Smooth muscle cell (in vitro differentiated cells): ENCODE measurements around the gene ANKRD17. TPM values are rescaled to one million over a fixed set of nuclear protein-coding genes. Genes with fewer than 3 reads are reported as not detected.

Experiments
- DNase-seq: peaks from one replicate; lab custom pipeline; 2025; ENCODE audit not compliant: unreplicated experiment; lab: John Stamatoyannopoulos, UW
- H2AFZ ChIP-seq: fragments of 200-600 bp; sonication (generic); 2 replicates; pipeline ENCODE4 v1.6.0; 2016; ENCODE audit warnings: antibody characterized with exemption, low read depth, mild to moderate bottlenecking
- H3F3A ChIP-seq: fragments of 200-600 bp; sonication (generic); 2 replicates; pipeline ENCODE4 v1.6.0; 2017; ENCODE audit warnings: antibody characterized with exemption, low read depth
- H3K27ac ChIP-seq: fragments of 200-600 bp; sonication (generic); 2 replicates; pipeline ENCODE4 v1.5.1; 2016; ENCODE audit warnings: low read depth, mild to moderate bottlenecking
- H3K27me3 ChIP-seq: fragments of 200-600 bp; sonication (generic); 2 replicates; pipeline ENCODE4 v1.6.1; 2016; ENCODE audit warnings: low read depth, mild to moderate bottlenecking
- H3K36me3 ChIP-seq: fragments of 200-600 bp; sonication (generic); 2 replicates; pipeline ENCODE4 v1.5.1; 2016; ENCODE audit warnings: low read depth
- H3K4me1 ChIP-seq: fragments of 200-600 bp; sonication (generic); 2 replicates; pipeline ENCODE4 v1.5.1; 2016; ENCODE audit warnings: low read depth
- H3K4me2 ChIP-seq: fragments of 200-600 bp; sonication (generic); 2 replicates; pipeline ENCODE4 v1.6.0; 2016; ENCODE audit warnings: mild to moderate bottlenecking
- H3K4me3 ChIP-seq: fragments of 200-600 bp; sonication (generic); 2 replicates; pipeline ENCODE4 v1.5.1; 2016; ENCODE audit warnings: mild to moderate bottlenecking
- H3K79me2 ChIP-seq: fragments of 200-600 bp; sonication (generic); 2 replicates; pipeline ENCODE4 v1.6.0; 2016; ENCODE audit warnings: low read depth, mild to moderate bottlenecking
- H3K9ac ChIP-seq: fragments of 200-600 bp; sonication (generic); 2 replicates; pipeline ENCODE4 v1.6.0; 2016; ENCODE audit warnings: low read depth
- H3K9me3 ChIP-seq: fragments of 200-600 bp; sonication (generic); replicated peaks from 2 replicates; pipeline ENCODE4 v1.5.1; 2016; ENCODE audit warnings: low read depth
- H4K20me1 ChIP-seq: fragments of 200-600 bp; sonication (generic); 2 replicates; pipeline ENCODE4 v1.6.0; 2016; ENCODE audit warnings: low read depth
- WGBS: methylation state at CpG from one replicate; pipeline ENCODE4 v1.1.7; 2016; ENCODE audit warnings: low lambda C conversion rate; 5-methylcytosine and 5-hydroxymethylcytosine counted together
- polyA plus RNA-seq: library from polyadenylated mRNA; unstranded; fragments of >200 nt; fragmentation: Nextera tagmentation; extraction: Ambion mirVana; gene quantifications from 2 replicates; pipeline ENCODE4 v1.2.1, GENCODE V29; 2016
- total RNA-seq: library from RNA; depleted of rRNA; stranded (reverse); fragments of >200 nt; gene quantifications from 2 replicates; pipeline ENCODE4 v1.2.3, GENCODE V29; 2014
- TF ChIP-seq, protein P1 (sequence below): fragments of 200-600 bp; sonication (generic); IDR thresholded peaks from 2 replicates; pipeline ENCODE4 v1.5.1; 2017; ENCODE audit warnings: borderline replicate concordance, mild to moderate bottlenecking, antibody characterized with exemption; ENCODE audit not compliant: insufficient read depth, poor library complexity, severe bottlenecking

Gene ANKRD17
- total and polyA plus RNA-seq, 2 experiments from 2014 or later, result 29.7 to 58.0 TPM

DNA sequence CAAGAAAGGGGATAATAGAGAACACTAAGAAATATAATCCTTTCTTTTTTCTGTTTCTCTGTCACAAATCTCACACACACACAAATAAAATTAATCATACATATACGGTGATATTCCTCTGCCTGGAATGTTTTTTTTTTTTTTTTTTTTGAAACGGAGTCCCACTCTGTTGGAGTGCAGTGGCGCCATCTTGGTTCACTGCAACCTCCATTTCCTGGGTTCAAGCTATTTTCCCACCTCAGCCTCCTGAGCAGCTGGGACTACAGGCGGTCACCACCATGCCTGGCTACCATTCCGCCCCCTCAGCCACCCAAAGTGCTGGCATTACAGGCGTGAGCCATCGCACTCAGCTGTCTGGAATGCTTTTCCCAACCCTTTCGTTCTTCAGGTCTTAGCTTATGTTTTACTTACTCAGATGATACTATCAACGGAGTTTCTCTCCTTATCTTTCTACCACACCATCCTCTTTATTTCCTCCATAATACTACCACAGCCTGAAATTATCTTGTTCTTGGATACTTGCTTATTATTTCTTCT is 69.3 kb downstream of the ANKRD17 start:
- DNase-seq, result no peak
- TF ChIP-seq, protein P1, sequence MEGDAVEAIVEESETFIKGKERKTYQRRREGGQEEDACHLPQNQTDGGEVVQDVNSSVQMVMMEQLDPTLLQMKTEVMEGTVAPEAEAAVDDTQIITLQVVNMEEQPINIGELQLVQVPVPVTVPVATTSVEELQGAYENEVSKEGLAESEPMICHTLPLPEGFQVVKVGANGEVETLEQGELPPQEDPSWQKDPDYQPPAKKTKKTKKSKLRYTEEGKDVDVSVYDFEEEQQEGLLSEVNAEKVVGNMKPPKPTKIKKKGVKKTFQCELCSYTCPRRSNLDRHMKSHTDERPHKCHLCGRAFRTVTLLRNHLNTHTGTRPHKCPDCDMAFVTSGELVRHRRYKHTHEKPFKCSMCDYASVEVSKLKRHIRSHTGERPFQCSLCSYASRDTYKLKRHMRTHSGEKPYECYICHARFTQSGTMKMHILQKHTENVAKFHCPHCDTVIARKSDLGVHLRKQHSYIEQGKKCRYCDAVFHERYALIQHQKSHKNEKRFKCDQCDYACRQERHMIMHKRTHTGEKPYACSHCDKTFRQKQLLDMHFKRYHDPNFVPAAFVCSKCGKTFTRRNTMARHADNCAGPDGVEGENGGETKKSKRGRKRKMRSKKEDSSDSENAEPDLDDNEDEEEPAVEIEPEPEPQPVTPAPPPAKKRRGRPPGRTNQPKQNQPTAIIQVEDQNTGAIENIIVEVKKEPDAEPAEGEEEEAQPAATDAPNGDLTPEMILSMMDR, result no peak
- Histone ChIP-seq H3K79me2 (peaks cover 100% of the 10 kb centered on the region), H3K27me3 (no peaks in the 10 kb centered on the region), H3K9ac (no peak overlapping the region), H3K4me3 (no peak overlapping the region), H3K36me3 (peaks cover 8% of the 10 kb centered on the region), H3K4me1 (no peaks in the 10 kb centered on the region), H3F3A (peaks cover 8% of the 10 kb centered on the region), H2AFZ (no peak overlapping the region), H3K27ac (peak overlapping the region; percentile 3), H3K9me3 (no peaks in the 10 kb centered on the region), H3K4me2 (no peak overlapping the region), H4K20me1 (peaks cover 99% of the 10 kb centered on the region)
- 76% methylated on average over 9 of the region's 9 CpGs for WGBS

DNA sequence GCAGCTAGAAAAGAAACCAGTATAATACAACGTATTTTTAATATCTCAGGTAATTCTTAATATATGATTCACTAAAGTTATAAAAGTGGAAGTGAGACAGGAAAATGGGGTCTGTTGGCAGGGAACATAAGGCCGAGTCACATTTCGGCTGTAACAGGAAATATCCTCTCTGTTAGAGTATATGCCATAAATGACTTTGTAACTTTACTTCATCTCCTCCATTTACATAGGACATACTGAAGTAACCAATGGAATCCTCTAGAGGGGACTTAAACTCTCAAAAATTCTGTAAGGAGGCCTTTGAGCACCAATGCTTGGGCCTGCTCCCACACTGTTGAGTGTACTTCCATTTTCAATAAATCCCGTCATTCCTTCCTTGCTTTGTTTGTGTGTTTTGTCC is 71.3 kb downstream of the ANKRD17 start:
- Histone ChIP-seq H2AFZ (no peak overlapping the region), H3K27ac (peak overlapping the region; percentile 19), H3K4me2 (no peak overlapping the region), H3K9ac (no peak overlapping the region), H3K36me3 (peaks cover 8% of the 10 kb centered on the region), H3F3A (peaks cover 5% of the 10 kb centered on the region), H3K27me3 (no peaks in the 10 kb centered on the region), H4K20me1 (peaks cover 96% of the 10 kb centered on the region), H3K9me3 (no peaks in the 10 kb centered on the region), H3K4me1 (no peaks in the 10 kb centered on the region), H3K4me3 (no peak overlapping the region), H3K79me2 (peaks cover 99% of the 10 kb centered on the region)
- TF ChIP-seq, protein P1, result no peak
- WGBS, result 95% methylated on average over 4 of the region's 4 CpGs
- no peak for DNase-seq

DNA sequence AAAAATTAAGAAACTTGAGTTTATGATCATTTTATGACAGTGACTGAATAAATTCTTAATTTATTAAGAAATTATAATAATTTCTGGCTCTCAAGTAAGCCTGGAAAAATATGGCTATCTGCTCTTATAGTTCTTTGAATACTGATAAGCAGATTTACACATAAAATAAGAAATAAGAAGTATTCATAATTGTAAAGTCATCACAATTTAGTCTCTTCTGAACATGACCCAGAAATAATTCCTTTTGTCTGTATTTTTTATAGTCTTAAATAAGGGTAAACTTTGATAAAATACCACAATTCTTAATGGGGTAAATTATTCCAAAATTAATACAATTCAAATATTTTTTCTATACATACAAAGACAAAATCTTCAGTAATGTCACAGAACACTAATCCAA is 72.7 kb downstream of the ANKRD17 start:
- no peak overlapping the region for H2AFZ ChIP-seq
- TF ChIP-seq, protein P1, result no peak

DNA sequence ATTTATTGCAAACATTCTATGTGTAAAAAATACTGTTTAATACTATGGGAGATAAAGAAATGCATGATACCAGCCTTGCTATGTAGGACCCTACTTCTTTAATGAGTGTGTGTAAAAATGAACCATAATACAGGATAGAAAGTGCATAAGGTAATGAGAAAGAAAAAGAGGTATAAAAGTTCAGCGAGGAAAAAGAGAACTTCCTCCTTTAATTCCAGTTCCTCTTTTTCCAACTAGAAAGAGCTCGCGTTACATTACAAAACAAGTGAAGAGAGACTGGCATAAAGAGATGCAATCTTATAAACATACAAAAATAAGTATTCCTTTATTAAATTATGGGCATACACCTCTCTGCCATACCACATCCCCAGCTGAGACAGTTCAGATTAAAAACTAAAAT is 77.4 kb downstream of the ANKRD17 start:
- TF ChIP-seq, protein P1, result no peak
- Histone ChIP-seq H3K79me2 (peaks cover 93% of the 10 kb centered on the region), H3K9ac (no peak overlapping the region), H3K27ac (no peak overlapping the region), H3K4me2 (no peak overlapping the region), H3F3A (no peaks in the 10 kb centered on the region), H3K27me3 (no peaks in the 10 kb centered on the region), H4K20me1 (peaks cover 93% of the 10 kb centered on the region), H3K4me3 (no peak overlapping the region), H3K4me1 (no peaks in the 10 kb centered on the region), H3K36me3 (peaks cover 10% of the 10 kb centered on the region), H3K9me3 (no peaks in the 10 kb centered on the region), H2AFZ (no peak overlapping the region)
- WGBS, result 92% methylated on average over 3 of the region's 3 CpGs
- DNase-seq, result no peak

More for the DNA sequence above, 72.7 kb downstream of the ANKRD17 start:
- no peaks in the 10 kb centered on the region for H3K27me3 ChIP-seq
- H3K4me3 ChIP-seq, result no peak overlapping the region
- H3K9ac ChIP-seq, result no peak overlapping the region
- no peak overlapping the region for H3K4me2 ChIP-seq
- no peak for DNase-seq
- H3K27ac ChIP-seq, result no peak overlapping the region
- peaks cover 94% of the 10 kb centered on the region for H4K20me1 ChIP-seq
- H3F3A ChIP-seq, result no peaks in the 10 kb centered on the region
- no peaks in the 10 kb centered on the region for H3K9me3 ChIP-seq
- no peaks in the 10 kb centered on the region for H3K4me1 ChIP-seq
- H3K79me2 ChIP-seq, result peaks cover 97% of the 10 kb centered on the region
- peaks cover 8% of the 10 kb centered on the region for H3K36me3 ChIP-seq
